ENCODE results near the gene CLK1. TPM values are rescaled to one million over a fixed set of nuclear protein-coding genes. Genes with fewer than 3 reads are reported as not detected.

CLK1 gene
- total and polyA plus RNA-seq, 5 donors from 2014 or later, result 36.5 to 1,274 (median 42.7) TPM

DNA sequence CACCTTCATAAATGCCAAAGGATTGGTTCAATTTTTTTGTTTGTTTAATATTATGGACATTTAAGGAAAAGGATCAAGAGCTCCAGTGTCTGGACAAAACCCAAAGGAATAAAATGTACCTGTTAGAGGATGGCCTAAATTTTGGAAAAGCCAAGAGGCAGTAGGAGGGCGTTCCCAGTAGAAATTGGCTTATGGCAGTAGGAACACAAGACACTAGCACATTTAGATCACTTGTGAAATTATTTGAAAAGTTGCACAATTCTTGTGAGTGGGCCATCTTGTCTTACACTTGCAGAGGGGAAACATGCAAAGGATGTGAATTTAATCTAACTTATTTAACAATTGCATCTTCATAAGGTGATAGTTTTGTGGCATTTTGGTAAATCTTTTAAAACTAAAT lies 49.5 kb downstream of the CLK1 start:
- Histone ChIP-seq H3K4me1 (ENCODE audit: control insufficient read depth, insufficient read depth, low read length, poor library complexity, severe bottlenecking) (peaks cover 35% of the 10 kb centered on the region), H3K9me3 (ENCODE audit: control insufficient read depth in 2 of 2, low read length in 2 of 2) (no peaks in the 10 kb centered on the region), H3K27me3 (ENCODE audit: control insufficient read depth, insufficient read depth, low read length) (no peaks in the 10 kb centered on the region), H3K4me3 (ENCODE audit: low read depth, low read length) (peak overlapping the region; percentile 81), H3K36me3 (ENCODE audit: control insufficient read depth, insufficient read depth, low read length) (peaks cover 68% of the 10 kb centered on the region), H3K27ac (ENCODE audit: insufficient read depth, low read length, poor library complexity, severe bottlenecking) (peak overlapping the region; percentile 98)
- DNase-seq (no peak), ATAC-seq (ENCODE audit: low read depth in 2 of 2) (no peak)
- H3K4me1 Mint-ChIP-seq, result peaks cover 18 to 64% (median 46%) of the 10 kb centered on the region in 4 donors
- no peaks in the 10 kb centered on the region for H3K9me3 Mint-ChIP-seq
- peak overlapping the region in 2 of 3 donors; percentile 2 to 60 for H3K27ac Mint-ChIP-seq
- peaks cover 42% of the 10 kb centered on the region for H3K36me3 Mint-ChIP-seq
- peaks cover 5% of the 10 kb centered on the region for H3K27me3 Mint-ChIP-seq
- peak overlapping the region in 2 of 4 donors; percentile 73 to 79 for H3K4me3 Mint-ChIP-seq

DNA sequence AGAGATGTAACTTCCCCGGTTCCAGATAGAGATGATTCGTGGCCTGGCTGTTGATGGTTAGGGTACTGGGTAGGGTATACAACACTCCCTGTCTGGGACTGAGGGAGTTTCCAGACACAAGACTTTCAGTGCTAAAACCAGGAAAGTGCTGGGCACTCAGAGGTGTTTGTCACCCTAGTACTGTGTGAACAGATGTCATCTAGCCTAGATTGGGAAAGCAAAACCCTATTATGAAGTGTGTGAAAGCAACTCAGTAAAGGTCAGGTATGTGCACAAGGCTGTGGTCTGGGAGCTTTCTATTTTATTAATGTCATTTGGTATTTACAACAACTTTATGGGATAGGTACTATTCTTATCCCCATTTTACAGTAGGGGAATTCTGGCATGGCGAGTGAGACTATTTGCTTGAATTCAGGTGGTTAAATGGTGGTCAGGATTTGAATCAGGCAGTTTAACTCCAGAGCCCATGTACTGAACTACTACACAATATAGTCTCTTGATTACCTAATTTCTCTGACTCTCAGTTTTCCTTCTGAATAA lies 50.1 kb downstream of the CLK1 start:
- Mint-ChIP-seq H3K9me3 (no peaks in the 10 kb centered on the region), H3K4me1 (peaks cover 18 to 64% (median 46%) of the 10 kb centered on the region in 4 donors)
- ATAC-seq (ENCODE audit: low read depth in 2 of 2), result no peak

DNA sequence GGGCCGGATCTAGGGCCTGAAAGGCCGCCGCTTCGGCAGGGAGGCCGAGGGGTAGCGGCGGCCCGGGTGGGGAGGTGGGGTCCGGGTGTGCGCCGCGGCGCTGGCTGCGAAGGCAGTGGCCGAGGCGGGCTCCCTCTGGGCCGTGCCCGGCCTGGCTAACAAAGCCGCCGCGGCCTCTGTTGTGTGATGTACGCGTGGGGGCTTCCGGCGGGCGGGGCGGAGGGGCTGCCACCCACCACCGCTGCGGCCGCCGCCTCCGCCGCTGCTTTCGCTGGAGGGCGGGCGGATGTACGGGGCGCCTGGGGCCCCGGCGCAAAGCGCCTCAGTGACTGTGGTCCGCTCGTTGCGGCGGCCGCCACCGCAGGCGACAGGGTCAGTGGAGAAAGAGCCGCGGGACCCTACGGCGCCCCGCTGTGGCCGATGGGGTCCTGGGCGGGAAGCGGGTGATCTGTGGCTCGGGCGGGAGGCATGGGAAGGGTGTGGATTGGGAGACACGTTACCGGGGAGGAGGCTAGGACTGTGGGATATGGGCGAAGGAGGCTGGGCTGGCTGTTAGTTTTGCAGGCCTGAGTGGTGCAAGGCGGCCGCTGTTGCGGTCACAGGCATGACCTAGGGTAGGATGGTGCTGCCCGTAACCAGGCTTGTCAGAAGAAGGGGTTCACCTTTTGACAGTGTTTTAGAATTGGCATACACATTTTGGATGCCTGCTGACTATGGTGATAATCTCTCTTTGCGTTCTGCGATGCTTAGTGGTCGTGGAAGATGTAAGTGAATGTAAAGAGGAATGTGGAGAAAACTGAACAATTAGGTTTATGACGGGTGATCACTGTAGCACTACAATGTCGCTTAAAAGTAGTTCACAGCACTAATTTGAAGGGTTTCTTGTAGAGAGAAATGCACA lies 52.1 kb downstream of the CLK1 start:
- Histone ChIP-seq H3K36me3 (ENCODE audit: control insufficient read depth, insufficient read depth, low read length) (peaks cover 42% of the 10 kb centered on the region), H3K27me3 (ENCODE audit: control insufficient read depth, insufficient read depth, low read length) (no peaks in the 10 kb centered on the region), H3K4me1 (ENCODE audit: control insufficient read depth, insufficient read depth, low read length, poor library complexity, severe bottlenecking) (peaks cover 35% of the 10 kb centered on the region), H3K9me3 (ENCODE audit: control insufficient read depth in 2 of 2, low read length in 2 of 2) (no peaks in the 10 kb centered on the region), H3K4me3 (ENCODE audit: low read depth, low read length) (peak overlapping the region; percentile 81), H3K27ac (ENCODE audit: insufficient read depth, low read length, poor library complexity, severe bottlenecking) (peak overlapping the region; percentile 98)
- peak overlapping the region; percentile 88 to 100 (median 99) for H3K4me3 Mint-ChIP-seq
- peaks cover 18 to 56% (median 43%) of the 10 kb centered on the region in 4 donors for H3K4me1 Mint-ChIP-seq
- ATAC-seq (ENCODE audit: low read depth in 2 of 2) (peak; percentile 31 to 38), DNase-seq (peak in 2 of 3 donors; percentile 61 to 79)
- H3K9me3 Mint-ChIP-seq, result no peaks in the 10 kb centered on the region
- peaks cover 27% of the 10 kb centered on the region for H3K36me3 Mint-ChIP-seq
- H3K27ac Mint-ChIP-seq, result peak overlapping the region; percentile 96 to 100 (median 99)
- peaks cover 5% of the 10 kb centered on the region for H3K27me3 Mint-ChIP-seq

More for the DNA sequence above, 50.1 kb downstream of the CLK1 start:
- H3K4me3 ChIP-seq (ENCODE audit: low read depth, low read length), result peak overlapping the region; percentile 81
- peak overlapping the region; percentile 98 for H3K27ac ChIP-seq (ENCODE audit: insufficient read depth, low read length, poor library complexity, severe bottlenecking)
- peaks cover 62% of the 10 kb centered on the region for H3K36me3 ChIP-seq (ENCODE audit: control insufficient read depth, insufficient read depth, low read length)
- Mint-ChIP-seq H3K27me3 (peaks cover 5% of the 10 kb centered on the region), H3K36me3 (peaks cover 42% of the 10 kb centered on the region), H3K27ac (peak overlapping the region; percentile 2 to 60 (median 53)), H3K4me3 (peak overlapping the region; percentile 66 to 80 (median 76))
- no peak for DNase-seq
- H3K27me3 ChIP-seq (ENCODE audit: control insufficient read depth, insufficient read depth, low read length), result no peaks in the 10 kb centered on the region
- H3K4me1 ChIP-seq (ENCODE audit: control insufficient read depth, insufficient read depth, low read length, poor library complexity, severe bottlenecking), result peaks cover 35% of the 10 kb centered on the region
- no peaks in the 10 kb centered on the region for H3K9me3 ChIP-seq (ENCODE audit: control insufficient read depth in 2 of 2, low read length in 2 of 2)

DNA sequence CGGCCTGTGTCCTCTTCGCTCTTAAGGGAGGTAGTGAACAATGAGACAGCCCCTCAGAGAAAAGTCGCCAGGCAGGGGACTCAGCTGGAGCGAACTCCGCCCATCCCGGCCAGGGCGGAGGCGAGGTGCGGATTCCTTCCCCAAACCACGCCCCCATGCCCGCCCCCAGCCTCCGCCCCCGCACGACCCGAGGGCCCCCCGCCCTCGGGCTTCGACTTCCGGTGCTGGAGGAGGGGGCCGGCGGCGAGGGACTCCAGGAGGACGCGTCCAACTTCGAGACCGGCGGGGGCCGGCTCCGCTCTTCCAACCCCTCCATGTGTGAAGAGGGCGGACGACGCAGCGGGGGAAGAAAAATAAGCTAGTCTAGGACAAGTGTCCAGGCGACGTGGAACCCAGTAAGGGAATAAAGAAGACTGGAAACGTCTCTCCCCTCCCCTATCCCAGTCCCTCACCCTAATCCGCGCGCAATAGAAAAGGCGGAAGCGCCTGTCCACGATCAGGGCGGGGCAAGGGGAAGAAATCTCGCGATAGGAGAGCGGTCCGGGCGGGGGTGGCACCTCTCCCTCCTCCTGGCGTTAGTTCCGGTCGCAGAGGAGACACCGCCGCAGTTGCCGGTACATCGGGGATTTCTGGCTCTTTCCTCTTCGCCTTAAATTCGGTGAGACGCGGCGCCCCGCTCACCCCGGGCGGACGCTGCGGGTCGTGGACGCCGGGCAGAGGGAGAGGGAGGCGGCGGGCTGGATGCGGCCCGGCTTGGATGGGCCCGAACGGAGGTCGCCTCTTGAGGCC lies 52.9 kb downstream of the CLK1 start, which contains the start of gene BZW1:
TSS of gene BZW1 (plus strand) at position 578 of the 789 bp plus-strand sequence. CDS start 1,308 bp downstream, outside the sequence.
- H3K4me1 ChIP-seq (ENCODE audit: control insufficient read depth, insufficient read depth, low read length, poor library complexity, severe bottlenecking), result peaks cover 35% of the 10 kb centered on the region
- Mint-ChIP-seq H3K4me3 (peak within 1 kb of the TSS; percentile 88 to 100 (median 99)), H3K9me3 (no peaks in the 10 kb centered on the region), H3K27ac (peak within 1 kb of the TSS; percentile 96 to 100 (median 99)), H3K27me3 (peaks cover 5% of the 10 kb centered on the region), H3K36me3 (peaks cover 20% of the 10 kb centered on the region), H3K4me1 (peaks cover 12 to 55% (median 40%) of the 10 kb centered on the region in 4 donors)
- H3K4me3 ChIP-seq (ENCODE audit: low read depth, low read length), result peak within 1 kb of the TSS; percentile 82
- DNase-seq (peak; percentile 96 to 99 (median 97)), ATAC-seq (ENCODE audit: low read depth in 2 of 2) (peak; percentile 86 to 87)
- no peaks in the 10 kb centered on the region for H3K9me3 ChIP-seq (ENCODE audit: control insufficient read depth in 2 of 2, low read length in 2 of 2)
- H3K27me3 ChIP-seq (ENCODE audit: control insufficient read depth, insufficient read depth, low read length), result no peaks in the 10 kb centered on the region
- H3K27ac ChIP-seq (ENCODE audit: insufficient read depth, low read length, poor library complexity, severe bottlenecking), result peak within 1 kb of the TSS; percentile 98
- peaks cover 34% of the 10 kb centered on the region for H3K36me3 ChIP-seq (ENCODE audit: control insufficient read depth, insufficient read depth, low read length)

DNA sequence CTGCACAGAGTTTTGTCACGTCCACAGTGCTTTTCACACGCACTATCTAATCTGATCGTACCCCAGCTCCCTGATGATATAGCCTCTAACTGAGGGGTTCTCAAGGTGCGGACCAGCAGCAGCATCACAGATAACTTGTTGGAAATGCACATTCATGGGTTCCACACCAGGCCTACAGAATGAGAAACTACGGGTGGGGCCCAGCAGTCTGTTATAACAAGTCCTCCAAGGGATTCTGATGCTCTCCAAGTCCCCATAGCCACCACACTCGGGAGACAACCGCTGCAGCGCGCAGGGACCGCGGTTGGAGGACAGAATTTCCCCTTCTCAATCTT lies 53.5 kb downstream of the CLK1 start:
- ATAC-seq (ENCODE audit: low read depth in 2 of 2) (no peak), DNase-seq (no peak)
- H3K27ac ChIP-seq (ENCODE audit: insufficient read depth, low read length, poor library complexity, severe bottlenecking), result peak overlapping the region; percentile 98
- H3K4me1 ChIP-seq (ENCODE audit: control insufficient read depth, insufficient read depth, low read length, poor library complexity, severe bottlenecking), result peaks cover 35% of the 10 kb centered on the region
- Mint-ChIP-seq H3K4me3 (peak overlapping the region; percentile 88 to 100 (median 99)), H3K9me3 (no peaks in the 10 kb centered on the region), H3K27ac (peak overlapping the region; percentile 52 to 99 (median 96)), H3K27me3 (peaks cover 5% of the 10 kb centered on the region), H3K36me3 (peaks cover 15% of the 10 kb centered on the region), H3K4me1 (peaks cover 11 to 50% (median 38%) of the 10 kb centered on the region in 4 donors)
- no peaks in the 10 kb centered on the region for H3K9me3 ChIP-seq (ENCODE audit: control insufficient read depth in 2 of 2, low read length in 2 of 2)
- H3K36me3 ChIP-seq (ENCODE audit: control insufficient read depth, insufficient read depth, low read length), result peaks cover 28% of the 10 kb centered on the region
- H3K27me3 ChIP-seq (ENCODE audit: control insufficient read depth, insufficient read depth, low read length), result no peaks in the 10 kb centered on the region
- H3K4me3 ChIP-seq (ENCODE audit: low read depth, low read length), result peak overlapping the region; percentile 81

DNA sequence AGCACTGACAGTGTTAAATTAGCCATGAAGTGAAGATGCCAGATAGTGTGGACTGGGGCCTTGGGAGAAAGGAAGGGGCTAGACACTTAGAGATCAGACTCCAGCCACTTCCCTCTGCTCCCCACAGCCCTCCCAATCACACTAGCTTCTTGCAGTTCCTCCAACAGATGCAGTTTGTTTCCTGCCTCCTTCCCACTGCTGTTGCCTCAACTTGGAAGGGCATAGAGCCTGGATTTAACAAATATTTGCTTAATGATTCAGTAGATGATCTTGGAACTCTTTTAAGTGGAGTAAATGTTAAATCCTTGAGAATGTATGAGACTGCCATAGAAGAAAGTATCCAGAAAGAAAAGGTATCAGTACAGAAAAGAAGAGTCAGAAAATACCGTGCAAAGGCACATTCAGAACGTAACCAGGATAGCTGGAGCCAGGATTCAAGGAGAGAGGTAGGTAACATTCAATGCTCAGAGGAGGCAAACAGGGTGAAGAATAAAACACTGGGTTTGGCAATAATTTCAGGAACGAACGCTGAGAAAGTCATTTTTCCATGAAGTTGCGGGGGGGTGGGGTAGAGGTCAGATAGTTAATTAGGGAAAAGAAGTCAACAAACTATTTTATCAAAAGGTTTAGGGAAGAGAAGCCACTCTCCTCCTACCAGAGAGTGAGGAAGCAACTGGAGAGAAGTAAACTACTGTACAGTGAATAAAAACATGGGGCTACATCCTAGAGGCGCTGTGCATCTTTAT lies 54.0 kb downstream of the CLK1 start:
- Histone ChIP-seq H3K27me3 (ENCODE audit: control insufficient read depth, insufficient read depth, low read length) (no peaks in the 10 kb centered on the region), H3K4me1 (ENCODE audit: control insufficient read depth, insufficient read depth, low read length, poor library complexity, severe bottlenecking) (peaks cover 35% of the 10 kb centered on the region), H3K27ac (ENCODE audit: insufficient read depth, low read length, poor library complexity, severe bottlenecking) (peak overlapping the region; percentile 98), H3K36me3 (ENCODE audit: control insufficient read depth, insufficient read depth, low read length) (peaks cover 23% of the 10 kb centered on the region), H3K4me3 (ENCODE audit: low read depth, low read length) (peak overlapping the region; percentile 81), H3K9me3 (ENCODE audit: control insufficient read depth in 2 of 2, low read length in 2 of 2) (no peaks in the 10 kb centered on the region)
- H3K9me3 Mint-ChIP-seq, result no peaks in the 10 kb centered on the region
- no peak for ATAC-seq (ENCODE audit: low read depth in 2 of 2)
- DNase-seq, result no peak
- H3K36me3 Mint-ChIP-seq, result peaks cover 10% of the 10 kb centered on the region
- H3K27me3 Mint-ChIP-seq, result peaks cover 10% of the 10 kb centered on the region
- peak overlapping the region; percentile 18 to 99 (median 96) for H3K27ac Mint-ChIP-seq
- H3K4me1 Mint-ChIP-seq, result peaks cover 11 to 45% (median 33%) of the 10 kb centered on the region in 4 donors
- peak overlapping the region; percentile 88 to 100 (median 99) for H3K4me3 Mint-ChIP-seq
